GM23248 (cell line): Measurements from ENCODE around the gene GGPS1. TPM values are rescaled to one million over a fixed set of nuclear protein-coding genes. Genes with fewer than 3 reads are reported as not detected.

ENCODE experiments used
- DNase-seq: peaks from one replicate; pipeline ENCODE4 v3.0.0-alpha.2; 2015
- H2AFZ ChIP-seq: fragments of 200-600 bp; sonication (generic); 2 replicates; pipeline ENCODE4 v1.6.1; 2016; ENCODE audit warnings: antibody characterized with exemption
- H3F3A ChIP-seq: fragments of 200-600 bp; sonication (generic); 2 replicates; pipeline ENCODE4 v1.6.1; 2016; ENCODE audit warnings: mild to moderate bottlenecking, antibody characterized with exemption, mixed run types; ENCODE audit not compliant: insufficient read depth
- H3K27ac ChIP-seq: fragments of 200-600 bp; sonication (generic); 2 replicates; pipeline ENCODE4 v1.5.1; 2016; ENCODE audit warnings: mild to moderate bottlenecking
- H3K27me3 ChIP-seq: fragments of 200-600 bp; sonication (generic); replicated peaks from 2 replicates; pipeline ENCODE4 v1.6.1; 2016; ENCODE audit warnings: mild to moderate bottlenecking; ENCODE audit not compliant: insufficient read depth
- H3K36me3 ChIP-seq: fragments of 200-600 bp; sonication (generic); 2 replicates; pipeline ENCODE4 v1.6.1; 2016; ENCODE audit warnings: low read depth, mild to moderate bottlenecking
- H3K4me1 ChIP-seq: fragments of 200-600 bp; sonication (generic); 2 replicates; pipeline ENCODE4 v1.6.1; 2016; ENCODE audit warnings: mild to moderate bottlenecking; ENCODE audit not compliant: insufficient read depth
- H3K4me2 ChIP-seq: fragments of 200-600 bp; sonication (generic); one replicate; pipeline ENCODE4 v1.6.1; 2016; ENCODE audit warnings: mild to moderate bottlenecking; ENCODE audit not compliant: unreplicated experiment
- H3K4me3 ChIP-seq: fragments of 200-600 bp; sonication (generic); 2 replicates; pipeline ENCODE4 v1.5.1; 2016; ENCODE audit warnings: mild to moderate bottlenecking
- H3K79me2 ChIP-seq: fragments of 200-600 bp; sonication (generic); 2 replicates; pipeline ENCODE4 v1.6.1; 2016; ENCODE audit warnings: mild to moderate bottlenecking; ENCODE audit not compliant: insufficient read depth
- H3K9ac ChIP-seq: fragments of 200-600 bp; sonication (generic); 2 replicates; pipeline ENCODE4 v1.6.1; 2016; ENCODE audit warnings: mild to moderate bottlenecking
- H3K9me2 ChIP-seq: fragments of 200-600 bp; sonication (generic); 2 replicates; pipeline ENCODE4 v1.6.1; 2016; ENCODE audit warnings: mixed run types, mild to moderate bottlenecking, moderate library complexity; ENCODE audit not compliant: insufficient read depth
- H3K9me3 ChIP-seq: fragments of 200-600 bp; sonication (generic); one replicate; pipeline ENCODE4 v1.6.1; 2017; ENCODE audit warnings: low read depth
- H4K20me1 ChIP-seq: fragments of 200-600 bp; sonication (generic); 2 replicates; pipeline ENCODE4 v1.6.0; 2016; ENCODE audit not compliant: insufficient read depth
- EZH2 ChIP-seq: fragments of 200-600 bp; sonication (generic); IDR thresholded peaks from 2 replicates; pipeline ENCODE4 v1.6.1; 2018; ENCODE audit warnings: antibody characterized with exemption, mild to moderate bottlenecking; ENCODE audit not compliant: insufficient read depth, poor library complexity, severe bottlenecking
- EZH2phosphoT487 ChIP-seq: fragments of 200-600 bp; sonication (generic); IDR thresholded peaks from 2 replicates; pipeline ENCODE4 v1.6.1; 2018; ENCODE audit warnings: antibody characterized with exemption, moderate library complexity, mild to moderate bottlenecking, low read depth; ENCODE audit not compliant: insufficient read depth
- WGBS, 2 experiments: methylation state at CpG; one replicate each; pipeline ENCODE4 v1.1.6; 2015 to 2017; ENCODE audit warnings: low lambda C conversion rate in 2 of 2, low coverage in 1 of 2; ENCODE audit errors: missing lambda C conversion rate in 2 of 2; 5-methylcytosine and 5-hydroxymethylcytosine counted together
- in situ Hi-C: fragments of 300-500 bp; cut with MboI; formaldehyde crosslinking; loops from 2 replicates; pipeline ENCODE4 v1.15.0; 2020
- polyA plus RNA-seq: library from polyadenylated mRNA; unstranded; fragments of >200 nt; fragmentation: Nextera tagmentation; extraction: Ambion mirVana; gene quantifications from 2 replicates; pipeline ENCODE4 v1.2.1, GENCODE V29; 2016
- total RNA-seq: library from RNA; depleted of rRNA; stranded (reverse); fragments of >200 nt; shearing (Covaris generic); gene quantifications from 2 replicates; pipeline ENCODE4 v1.2.3, GENCODE V29; 2014

GGPS1 gene
- total and polyA plus RNA-seq, 2 experiments from 2014 or later: 33.6 to 59.9 TPM

GRCh38 chr1:235342471-235342870, 14.1 kb downstream of the GGPS1 start:
- Histone ChIP-seq H4K20me1 (no peaks in the 10 kb centered on the region), H3K79me2 (peaks cover 11% of the 10 kb centered on the region), H3F3A (no peaks in the 10 kb centered on the region), H3K27ac (no peak overlapping the region), H3K4me1 (no peaks in the 10 kb centered on the region), H3K4me3 (no peak overlapping the region), H3K9ac (no peak overlapping the region), H3K36me3 (peaks cover 15% of the 10 kb centered on the region; the same call in 1 of the 2 replicates), H3K9me3 (no peaks in the 10 kb centered on the region), H3K27me3 (no peaks in the 10 kb centered on the region), H3K4me2 (no peak overlapping the region), H2AFZ (no peak overlapping the region), H3K9me2 (no peaks in the 10 kb centered on the region)
- DNase-seq: no peak
- TF ChIP-seq EZH2phosphoT487 (no peak), EZH2 (no peak)
- in situ Hi-C loops: no loop called here
- WGBS, 2 experiments: 93 to 96% methylated on average over 3 of the region's 3 CpGs

GRCh38 chr1:235343726-235344125, 15.4 kb downstream of the GGPS1 start:
- Histone ChIP-seq H3F3A (no peaks in the 10 kb centered on the region), H3K27ac (no peak overlapping the region), H2AFZ (no peak overlapping the region), H3K4me2 (no peak overlapping the region), H3K9me3 (no peaks in the 10 kb centered on the region), H3K4me1 (no peaks in the 10 kb centered on the region), H3K36me3 (peaks cover 10% of the 10 kb centered on the region; the same call in 1 of the 2 replicates), H3K4me3 (no peak overlapping the region), H3K79me2 (no peaks in the 10 kb centered on the region), H3K9me2 (no peaks in the 10 kb centered on the region), H4K20me1 (no peaks in the 10 kb centered on the region), H3K9ac (no peak overlapping the region), H3K27me3 (no peaks in the 10 kb centered on the region)
- in situ Hi-C loops: no loop called here
- TF ChIP-seq EZH2 (no peak), EZH2phosphoT487 (no peak)
- 89 to 90% methylated on average over 5 of the region's 5 CpGs for WGBS, 2 experiments
- DNase-seq: no peak

GRCh38 chr1:235351441-235351840, 23.1 kb downstream of the GGPS1 start:
- TF ChIP-seq EZH2: no peak
- no peak for TF ChIP-seq EZH2phosphoT487
- no peaks in the 10 kb centered on the region for H3K79me2 ChIP-seq
- in situ Hi-C loops: no loop called here
- no peak for DNase-seq
- no peaks in the 10 kb centered on the region for H3K36me3 ChIP-seq
- no peak overlapping the region for H3K4me2 ChIP-seq
- H3K9me2 ChIP-seq: no peaks in the 10 kb centered on the region
- 74 to 82% methylated on average over 3 of the region's 3 CpGs for WGBS, 2 experiments
- no peak overlapping the region for H3K27ac ChIP-seq
- no peak overlapping the region for H3K4me3 ChIP-seq
- no peaks in the 10 kb centered on the region for H3K27me3 ChIP-seq
- no peaks in the 10 kb centered on the region for H4K20me1 ChIP-seq
- no peak overlapping the region for H3K9ac ChIP-seq
- no peaks in the 10 kb centered on the region for H3F3A ChIP-seq
- H3K4me1 ChIP-seq: no peaks in the 10 kb centered on the region
- no peaks in the 10 kb centered on the region for H3K9me3 ChIP-seq
- no peak overlapping the region for H2AFZ ChIP-seq

- no peak overlapping the region for H3K4me2 ChIP-seq
- no peaks in the 10 kb centered on the region for H3K79me2 ChIP-seq
- H3K4me1 ChIP-seq: no peaks in the 10 kb centered on the region
- H3K9me3 ChIP-seq: no peaks in the 10 kb centered on the region
- H3K9ac ChIP-seq: no peak overlapping the region
- TF ChIP-seq EZH2: no peak
- no peak for TF ChIP-seq EZH2phosphoT487
- no peak overlapping the region for H3K4me3 ChIP-seq
- no peaks in the 10 kb centered on the region for H3F3A ChIP-seq
- H3K36me3 ChIP-seq: no peaks in the 10 kb centered on the region
- no peak overlapping the region for H3K27ac ChIP-seq
- H4K20me1 ChIP-seq: no peaks in the 10 kb centered on the region
- in situ Hi-C loops: no loop called here
- no peak for DNase-seq
- WGBS, 2 experiments: 93 to 96% methylated on average over 3 of the region's 3 CpGs
- H3K9me2 ChIP-seq: no peaks in the 10 kb centered on the region
- H3K27me3 ChIP-seq: no peaks in the 10 kb centered on the region
- H2AFZ ChIP-seq: no peak overlapping the region
Measured at GRCh38 chr1:235351898-235352297, 23.5 kb downstream of the GGPS1 start.
